NT2/D1 (cell line): ENCODE data around the gene CAPG.

Experiments
- SUZ12 ChIP-seq: IDR thresholded peaks from 2 replicates; pipeline ENCODE4 v1.6.1; 2011; ENCODE audit not compliant: insufficient read length, insufficient read depth; ENCODE audit errors: extremely low read depth
- ZNF274 ChIP-seq: IDR thresholded peaks from 2 replicates; pipeline ENCODE4 v1.6.1; 2011; ENCODE audit warnings: mild to moderate bottlenecking, low read depth, low read length

GRCh38 chr2:85355521-85355920, 54.6 kb downstream of the CAPG start:
- TF ChIP-seq SUZ12: no peak
- TF ChIP-seq ZNF274: no peak
